GM18909 (cell line): ENCODE measurements around the gene STT3A.
"Not testable (repeated sequence)": the region's sequence is repeated elsewhere in the genome, so short reads cannot be mapped to it uniquely, and the experiment has no call there.

Experiments
- ATAC-seq: cut with Tn5 transposase; IDR thresholded peaks from one replicate; pipeline ENCODE4 v1.9.1; 2021; ENCODE audit warnings: mild to moderate bottlenecking; ENCODE audit not compliant: unreplicated experiment, poor library complexity

STT3A gene

DNA sequence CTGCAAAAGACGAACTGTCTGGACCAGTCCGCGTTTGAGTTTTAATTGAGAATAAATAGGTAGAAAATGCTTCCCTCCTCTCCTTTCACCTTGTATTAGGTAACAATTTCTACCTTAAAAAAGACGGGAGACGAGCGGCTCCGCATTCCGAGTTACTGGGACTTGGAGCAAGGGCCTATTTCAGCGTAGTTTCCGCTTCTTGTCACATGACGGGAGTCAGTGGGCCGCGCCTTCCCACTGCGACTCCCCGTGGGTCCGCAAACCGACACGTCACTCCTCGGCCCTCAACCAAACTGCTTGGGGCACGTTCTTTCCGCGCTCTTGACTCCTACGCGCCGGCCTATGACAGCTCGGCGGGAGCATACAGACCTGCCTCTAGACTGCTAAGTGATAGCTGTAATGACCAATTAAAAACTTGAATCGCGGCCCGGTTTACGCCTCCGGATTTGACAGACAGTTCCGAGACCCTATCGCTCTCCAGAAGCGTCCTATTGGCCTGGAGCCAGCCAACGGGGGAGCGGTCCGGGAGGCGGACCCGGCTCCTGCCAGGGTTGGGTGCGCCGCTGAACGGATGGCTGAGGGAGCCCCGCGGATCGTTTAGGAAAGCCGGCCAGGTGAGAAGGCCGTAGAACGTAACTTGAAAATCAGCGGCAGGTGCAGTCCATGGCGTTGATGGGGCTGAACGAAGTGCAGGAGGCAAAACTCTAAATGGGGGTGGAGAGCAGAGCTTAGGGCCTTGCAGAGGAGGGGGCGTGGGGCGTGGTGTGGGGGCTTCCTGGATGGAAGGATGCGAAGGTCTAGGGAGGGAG is at the start of gene STT3A:
Gene STT3A, plus strand, starts transcription at position 548 of the 809 bp plus-strand sequence. CDS start 3,064 bp downstream, outside the sequence.
- ATAC-seq, result peak; percentile 98

GRCh38 chr11:125550780-125551179 is 41.9 kb upstream of the STT3A start:
- no peak for ATAC-seq

DNA sequence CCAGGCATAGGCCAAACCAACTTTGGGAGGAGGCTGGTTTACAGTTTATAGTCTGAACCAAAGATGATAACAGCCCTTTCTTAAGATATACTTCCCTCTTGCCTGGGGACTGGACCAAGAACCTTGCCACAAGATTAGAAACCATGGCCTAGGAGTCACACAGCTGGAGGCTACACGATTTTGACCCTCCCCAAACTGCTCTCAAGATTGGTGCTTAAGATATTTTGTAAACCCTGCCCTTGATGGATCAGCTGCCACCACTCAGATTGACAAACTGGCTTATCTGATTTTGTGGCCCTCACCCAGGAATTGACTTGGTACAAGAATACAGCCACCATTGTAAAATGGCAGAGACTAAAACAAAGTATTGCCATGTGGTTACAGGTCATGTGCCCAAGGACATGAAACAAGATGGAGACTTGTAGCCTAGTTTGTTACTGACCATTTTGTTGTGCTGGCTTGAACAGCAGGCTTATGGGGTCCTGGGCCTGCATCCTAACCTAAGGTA is 40.8 kb upstream of the STT3A start:
- no peak for ATAC-seq

- ATAC-seq, result no peak
Measured at GRCh38 chr11:125552927-125553326, 39.7 kb upstream of the STT3A start.

- ATAC-seq, result no peak
Measured at GRCh38 chr11:125553357-125553756, 39.3 kb upstream of the STT3A start.

GRCh38 chr11:125554038-125554437 is 38.6 kb upstream of the STT3A start:
- ATAC-seq, result no peak

DNA sequence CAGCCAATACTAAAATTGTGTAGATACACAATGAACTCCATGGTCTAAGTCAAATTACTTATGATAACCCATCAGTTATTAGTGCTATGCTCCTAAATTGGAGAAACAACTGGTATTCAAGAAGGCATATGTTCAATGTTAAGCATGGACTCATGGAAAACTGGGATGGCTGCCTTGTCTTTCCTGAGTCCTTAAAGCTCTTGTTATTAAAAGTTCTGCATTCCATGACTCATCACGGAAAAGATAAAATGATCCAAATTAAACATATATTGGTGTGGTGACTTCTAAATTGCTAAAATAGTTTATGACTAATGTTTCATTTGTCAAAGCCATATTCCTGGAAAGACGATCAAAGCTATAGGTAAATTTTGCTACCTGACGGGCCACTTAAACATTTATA is 32.8 kb upstream of the STT3A start:
- ATAC-seq, result no peak

DNA sequence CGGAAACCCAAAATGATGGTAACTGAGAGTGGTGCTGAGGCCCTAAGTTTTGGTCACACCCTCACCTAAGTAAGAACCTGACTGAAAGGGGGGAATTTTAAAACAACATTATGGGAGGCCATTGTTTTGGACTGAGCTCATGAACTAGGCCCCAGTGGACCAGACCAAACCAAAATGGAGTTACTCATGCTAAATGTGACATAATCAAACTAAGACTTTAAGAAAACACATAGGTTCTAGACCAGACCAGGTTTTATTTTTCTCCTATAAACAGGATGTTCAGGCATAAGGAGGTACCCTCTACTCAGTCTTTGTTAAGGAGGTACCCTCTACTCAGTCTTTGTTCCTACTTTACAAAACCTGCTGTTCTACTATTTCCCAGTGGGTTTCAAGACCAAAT is 30.7 kb upstream of the STT3A start:
- ATAC-seq, result no peak

DNA sequence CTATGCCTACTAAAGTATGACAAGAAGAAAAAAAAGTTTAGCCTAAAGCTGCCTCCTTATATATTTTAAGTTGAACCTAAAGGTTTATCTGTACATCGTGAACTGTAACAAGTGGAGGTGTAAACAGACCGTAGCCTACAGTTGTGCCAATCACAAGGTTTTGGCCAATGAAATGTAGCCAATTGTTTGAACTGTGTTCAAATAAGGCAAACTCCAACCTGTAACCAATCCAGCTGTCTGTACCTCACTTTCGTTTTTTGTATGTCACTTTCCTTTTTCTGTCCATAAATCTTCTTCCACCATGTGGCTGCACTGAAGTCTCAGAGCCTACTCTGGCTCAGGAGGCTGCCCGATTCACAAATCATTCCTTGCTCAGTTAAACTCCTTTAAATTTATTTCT is 30.2 kb upstream of the STT3A start:
- ATAC-seq, result no peak

- no peak for ATAC-seq
Measured at GRCh38 chr11:125564357-125564756, 28.3 kb upstream of the STT3A start.

GRCh38 chr11:125566235-125566634 is 26.4 kb upstream of the STT3A start:
- no peak for ATAC-seq

DNA sequence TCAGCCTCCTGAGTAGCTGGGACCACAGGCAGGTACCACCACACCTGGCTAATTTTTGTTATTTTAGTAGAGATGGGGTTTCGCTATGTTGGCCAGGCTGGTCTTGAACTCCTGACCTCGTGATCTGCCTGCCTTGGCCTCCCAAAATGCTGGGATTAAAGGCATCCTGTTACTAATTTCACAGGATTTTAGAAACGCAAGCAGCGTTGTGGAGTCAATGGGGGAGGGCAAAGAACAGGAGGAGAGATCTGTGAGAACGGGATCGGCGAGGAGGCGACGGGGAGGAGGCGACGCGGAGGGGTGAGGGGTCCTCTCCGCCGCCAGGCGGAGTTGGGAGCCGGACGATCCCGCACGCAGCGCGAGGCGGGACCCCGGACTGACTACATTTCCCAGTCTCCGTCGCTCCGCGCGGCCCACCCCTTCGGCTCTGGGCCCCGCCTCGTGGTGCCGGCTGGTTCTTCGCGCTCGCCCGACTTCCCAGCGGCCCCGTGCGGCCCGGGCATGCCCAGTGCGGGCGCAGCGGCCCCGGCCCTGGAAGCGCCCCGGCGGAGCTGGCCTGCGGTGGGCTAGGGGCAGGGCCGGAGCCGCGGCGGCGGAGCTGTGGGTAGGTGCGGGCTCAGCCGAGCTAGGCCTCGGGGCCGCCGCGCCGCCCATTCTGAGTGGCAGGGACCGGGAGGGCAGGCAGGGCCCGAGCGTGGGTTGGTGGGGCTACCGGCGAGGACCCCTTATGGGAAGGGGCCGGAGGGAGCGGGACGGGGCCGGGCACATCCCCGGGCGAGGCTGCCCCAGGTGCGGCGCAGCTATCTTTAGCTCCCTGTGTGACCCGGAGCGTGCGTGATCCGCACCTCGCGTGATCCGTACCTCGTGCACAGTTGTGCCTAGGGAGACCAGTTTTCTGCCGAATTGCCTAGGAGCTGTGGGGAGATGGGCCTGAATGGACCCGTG is 23.4 kb upstream of the STT3A start, which contains the start of gene EI24:
Gene EI24, plus strand, starts transcription at position 508 of the 945 bp plus-strand sequence. CDS start 3,051 bp downstream, outside the sequence.
- peak; percentile 97 for ATAC-seq

- no peak for ATAC-seq
Measured at GRCh38 chr11:125569915-125570621, 22.6 kb upstream of the STT3A start.

DNA sequence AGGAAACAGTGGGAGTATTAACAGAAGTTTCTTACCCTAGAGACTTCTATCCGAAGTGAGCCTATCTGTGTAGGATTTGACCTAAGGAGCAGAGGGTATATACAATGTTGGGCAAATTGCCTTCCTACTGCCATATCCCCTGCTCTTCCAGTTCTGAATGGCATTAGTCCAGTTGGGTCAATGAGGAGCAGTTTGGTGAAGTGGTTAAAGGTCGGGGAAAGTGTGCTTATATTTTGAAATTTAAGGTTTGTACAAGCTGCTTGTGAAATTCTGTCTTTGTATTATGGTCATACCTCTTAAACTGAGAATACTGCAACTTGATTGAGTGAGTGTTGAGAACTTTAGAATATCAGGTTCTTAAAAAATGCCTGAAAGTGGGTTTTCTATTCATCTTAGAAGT is 21.7 kb upstream of the STT3A start:
- ATAC-seq, result no peak

DNA sequence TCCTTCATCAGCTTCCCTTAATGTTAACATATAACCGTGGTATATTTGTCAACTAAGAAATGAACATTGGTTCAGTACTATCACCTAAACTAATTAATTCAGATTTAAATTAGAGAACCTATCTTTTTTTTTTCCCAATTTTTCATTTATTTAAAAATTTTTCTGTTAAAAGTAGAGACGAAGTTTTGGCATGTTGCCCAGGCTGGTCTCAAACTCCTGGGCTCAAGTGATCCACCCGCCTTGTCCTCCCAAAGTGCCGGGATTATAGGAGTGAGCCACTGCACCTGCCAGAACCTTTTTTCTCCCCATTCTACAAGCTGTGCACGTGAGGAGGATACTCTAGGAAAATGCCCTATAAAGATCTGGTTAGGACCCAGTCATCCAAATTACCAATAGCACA is 19.7 kb upstream of the STT3A start:
- no peak for ATAC-seq

- not testable (repeated sequence) for ATAC-seq
Measured at GRCh38 chr11:125577181-125577580, 15.5 kb upstream of the STT3A start.

DNA sequence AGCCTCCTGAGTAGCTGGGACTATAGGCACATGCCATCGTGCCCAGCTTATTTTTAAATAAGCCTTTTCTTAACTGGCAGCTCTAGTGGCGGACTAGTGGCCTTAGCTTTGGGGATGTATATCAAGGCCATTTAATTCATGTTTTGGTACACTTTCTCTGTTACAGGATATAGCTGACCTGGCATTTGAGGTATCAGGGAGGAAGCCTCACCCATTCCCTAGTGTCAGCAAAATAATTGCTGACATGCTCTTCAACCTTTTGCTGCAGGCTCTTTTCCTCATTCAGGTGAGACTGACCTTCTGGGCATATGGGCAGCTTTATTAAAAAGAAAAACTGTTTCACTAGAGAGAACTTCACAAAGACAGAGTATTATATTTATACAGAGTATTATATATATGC is 13.9 kb upstream of the STT3A start:
- no peak for ATAC-seq

- no peak for ATAC-seq
Measured at GRCh38 chr11:125579811-125580210, 12.8 kb upstream of the STT3A start.

GRCh38 chr11:125583496-125583895 is 9.2 kb upstream of the STT3A start:
- no peak for ATAC-seq

- no peak for ATAC-seq
Measured at GRCh38 chr11:125585487-125585886, 7.2 kb upstream of the STT3A start.
